ENCODE results near the gene ARHGEF1. TPM values are rescaled to one million over a fixed set of nuclear protein-coding genes. Genes with fewer than 3 reads are reported as not detected.

The ARHGEF1 gene
- total RNA-seq (100 to 1,000 TPM; 956 to 992 TPM), polyA plus RNA-seq (100 to 1,000 TPM; 140 to 325 TPM)

GRCh38 chr19:41882568-41883462 lies at the start of gene ARHGEF1:
TSS of gene ARHGEF1 (plus strand) at chr19:41883184. CDS start at chr19:41888083, 4,899 bp downstream.
- Mint-ChIP-seq H3K9me3 (no peaks in the 10 kb centered on the region), H3K4me1 (peaks cover 29 to 90% (median 52%) of the 10 kb centered on the region in 4 donors), H3K36me3 (peaks cover 23 to 41% of the 10 kb centered on the region in 2 donors), H3K27me3 (no peaks in the 10 kb centered on the region), H3K27ac (peak within 1 kb of the TSS; percentile 95 to 100 (median 98)), H3K4me3 (peak within 1 kb of the TSS; percentile 89 to 99 (median 98))
- ChIA-PET CTCF (ENCODE audit: partially characterized antibody) (interaction anchor here (0.8 to 8.9 kb wide), 6 partner anchors 9 to 1312 kb away, joined by 3 to 142 read pairs (median 4); partner anchors contain the start of genes CD79A and RPS19), POLR2A (ENCODE audit: partially characterized antibody) (interaction anchor here (0.9 to 13.9 kb wide), 10 partner anchors 9 to 337 kb away, joined by 3 to 579 read pairs (median 104); partner anchors contain the start of genes CD79A, ERFL, RABAC1 and RPS19)
- Histone ChIP-seq H3K4me1 (ENCODE audit: insufficient read depth, low read length) (peaks cover 71% of the 10 kb centered on the region), H3K9me3 (ENCODE audit: control insufficient read depth in 1 of 2, low read length in 2 of 2) (no peaks in the 10 kb centered on the region), H3K36me3 (ENCODE audit: insufficient read depth, low read length) (no peaks in the 10 kb centered on the region), H3K27ac (ENCODE audit: low read depth, low read length) (peak within 1 kb of the TSS; percentile 82), H3K27me3 (ENCODE audit: insufficient read depth, low read length) (no peaks in the 10 kb centered on the region), H3K4me3 (ENCODE audit: low read length in 2 of 2) (peak within 1 kb of the TSS; percentile 70 to 94)
- intact Hi-C loops (cut with micrococcal nuclease): no loop called here
- DNase-seq: peak; percentile 55 to 71 (median 62)

- Mint-ChIP-seq H3K27ac (no peak overlapping the region), H3K4me3 (no peak overlapping the region), H3K27me3 (peaks cover 19 to 25% of the 10 kb centered on the region in 2 donors), H3K36me3 (no peaks in the 10 kb centered on the region), H3K9me3 (no peaks in the 10 kb centered on the region), H3K4me1 (peaks cover 0 to 6% (median under 1%) of the 10 kb centered on the region in 4 donors)
- Histone ChIP-seq H3K9me3 (ENCODE audit: control insufficient read depth in 1 of 2, low read length in 2 of 2) (no peaks in the 10 kb centered on the region), H3K36me3 (ENCODE audit: insufficient read depth, low read length) (no peaks in the 10 kb centered on the region), H3K4me1 (ENCODE audit: insufficient read depth, low read length) (no peaks in the 10 kb centered on the region), H3K4me3 (ENCODE audit: low read length in 2 of 2) (no peak overlapping the region), H3K27me3 (ENCODE audit: insufficient read depth, low read length) (peaks cover 14% of the 10 kb centered on the region), H3K27ac (ENCODE audit: low read depth, low read length) (no peak overlapping the region)
- intact Hi-C loops (cut with micrococcal nuclease): no loop called here
- ChIA-PET POLR2A (ENCODE audit: partially characterized antibody) (no interaction called here), CTCF (ENCODE audit: partially characterized antibody) (interaction anchor here (0.7 to 1.4 kb wide), 2 partner anchors 12 to 196 kb away, joined by 3 read pairs; no protein-coding TSS in a partner anchor)
- DNase-seq: no peak
Observed at GRCh38 chr19:41837981-41838708, 44.8 kb upstream of the ARHGEF1 start.

- DNase-seq: no peak
- peaks cover 0 to 2% (median 0%) of the 10 kb centered on the region in 8 donors for H3K9me3 Mint-ChIP-seq
- peaks cover 17 to 25% of the 10 kb centered on the region in 2 donors for H3K27me3 Mint-ChIP-seq
- H3K27ac Mint-ChIP-seq: no peak overlapping the region
- ChIA-PET POLR2A (ENCODE audit: partially characterized antibody) (no interaction called here), CTCF (ENCODE audit: partially characterized antibody) (interaction anchor here (0.7 to 1.4 kb wide), 2 partner anchors 9 to 197 kb away, joined by 3 read pairs; no protein-coding TSS in a partner anchor)
- H3K4me1 Mint-ChIP-seq: peaks cover 0 to 6% (median under 1%) of the 10 kb centered on the region in 4 donors
- Histone ChIP-seq H3K27me3 (ENCODE audit: insufficient read depth, low read length) (peaks cover 14% of the 10 kb centered on the region), H3K9me3 (ENCODE audit: control insufficient read depth in 1 of 2, low read length in 2 of 2) (no peaks in the 10 kb centered on the region), H3K27ac (ENCODE audit: low read depth, low read length) (no peak overlapping the region), H3K36me3 (ENCODE audit: insufficient read depth, low read length) (no peaks in the 10 kb centered on the region), H3K4me1 (ENCODE audit: insufficient read depth, low read length) (no peaks in the 10 kb centered on the region), H3K4me3 (ENCODE audit: low read length in 2 of 2) (no peak overlapping the region)
- intact Hi-C loops (cut with micrococcal nuclease): no loop called here
- H3K36me3 Mint-ChIP-seq: no peaks in the 10 kb centered on the region
- no peak overlapping the region for H3K4me3 Mint-ChIP-seq
Observed at GRCh38 chr19:41839211-41839610, 43.8 kb upstream of the ARHGEF1 start.

GRCh38 chr19:41843371-41843770 lies 39.6 kb upstream of the ARHGEF1 start:
- Histone ChIP-seq H3K27ac (ENCODE audit: low read depth, low read length) (no peak overlapping the region), H3K4me3 (ENCODE audit: low read length in 2 of 2) (no peak overlapping the region), H3K36me3 (ENCODE audit: insufficient read depth, low read length) (no peaks in the 10 kb centered on the region), H3K4me1 (ENCODE audit: insufficient read depth, low read length) (no peaks in the 10 kb centered on the region), H3K9me3 (ENCODE audit: control insufficient read depth in 1 of 2, low read length in 2 of 2) (no peaks in the 10 kb centered on the region), H3K27me3 (ENCODE audit: insufficient read depth, low read length) (peaks cover 4% of the 10 kb centered on the region)
- Mint-ChIP-seq H3K27ac (no peak overlapping the region), H3K27me3 (peaks cover 7 to 11% of the 10 kb centered on the region in 2 donors), H3K4me3 (no peak overlapping the region), H3K36me3 (no peaks in the 10 kb centered on the region), H3K9me3 (peaks cover 0 to 2% (median 0%) of the 10 kb centered on the region in 8 donors), H3K4me1 (no peaks in the 10 kb centered on the region)
- intact Hi-C loops (cut with micrococcal nuclease): no loop called here
- ChIA-PET CTCF (ENCODE audit: partially characterized antibody) (interaction anchor here (1.1 kb wide), 1 partner anchor 21 kb away, joined by 3 read pairs; no protein-coding TSS in a partner anchor), POLR2A (ENCODE audit: partially characterized antibody) (no interaction called here)
- DNase-seq: no peak

GRCh38 chr19:41844601-41845000 lies 38.4 kb upstream of the ARHGEF1 start, which contains the start of gene LYPD4:
TSS of gene LYPD4 (minus strand) at chr19:41844683. CDS start at chr19:41839285, 5,398 bp downstream.
- Mint-ChIP-seq H3K9me3 (peaks cover 0 to 2% (median 0%) of the 10 kb centered on the region in 8 donors), H3K36me3 (no peaks in the 10 kb centered on the region), H3K4me3 (no peak within 1 kb of the TSS), H3K4me1 (no peaks in the 10 kb centered on the region), H3K27me3 (peaks cover 0 to 4% of the 10 kb centered on the region in 2 donors), H3K27ac (peak within 1 kb of the TSS in 1 of 7 donors; percentile 68)
- H3K36me3 ChIP-seq (ENCODE audit: insufficient read depth, low read length): no peaks in the 10 kb centered on the region
- no peaks in the 10 kb centered on the region for H3K9me3 ChIP-seq (ENCODE audit: control insufficient read depth in 1 of 2, low read length in 2 of 2)
- POLR2A ChIA-PET (ENCODE audit: partially characterized antibody): no interaction called here
- intact Hi-C loops (cut with micrococcal nuclease): no loop called here
- CTCF ChIA-PET (ENCODE audit: partially characterized antibody): no interaction called here
- H3K4me1 ChIP-seq (ENCODE audit: insufficient read depth, low read length): no peaks in the 10 kb centered on the region
- H3K4me3 ChIP-seq (ENCODE audit: low read length in 2 of 2): no peak within 1 kb of the TSS
- no peak for DNase-seq
- H3K27ac ChIP-seq (ENCODE audit: low read depth, low read length): no peak within 1 kb of the TSS
- H3K27me3 ChIP-seq (ENCODE audit: insufficient read depth, low read length): no peaks in the 10 kb centered on the region

- no peaks in the 10 kb centered on the region for H3K27me3 ChIP-seq (ENCODE audit: insufficient read depth, low read length)
- H3K27ac ChIP-seq (ENCODE audit: low read depth, low read length): no peak within 1 kb of the TSS
- peak within 1 kb of the TSS in 1 of 7 donors; percentile 68 for H3K27ac Mint-ChIP-seq
- ChIA-PET POLR2A (ENCODE audit: partially characterized antibody) (no interaction called here), CTCF (ENCODE audit: partially characterized antibody) (no interaction called here)
- no peaks in the 10 kb centered on the region for H3K36me3 ChIP-seq (ENCODE audit: insufficient read depth, low read length)
- no peaks in the 10 kb centered on the region for H3K4me1 ChIP-seq (ENCODE audit: insufficient read depth, low read length)
- H3K27me3 Mint-ChIP-seq: peaks cover 0 to 4% of the 10 kb centered on the region in 2 donors
- H3K9me3 ChIP-seq (ENCODE audit: control insufficient read depth in 1 of 2, low read length in 2 of 2): no peaks in the 10 kb centered on the region
- no peak within 1 kb of the TSS for H3K4me3 Mint-ChIP-seq
- no peak for DNase-seq
- no peak within 1 kb of the TSS for H3K4me3 ChIP-seq (ENCODE audit: low read length in 2 of 2)
- intact Hi-C loops (cut with micrococcal nuclease): no loop called here
- no peaks in the 10 kb centered on the region for H3K4me1 Mint-ChIP-seq
- peaks cover 0 to 2% (median 0%) of the 10 kb centered on the region in 8 donors for H3K9me3 Mint-ChIP-seq
- H3K36me3 Mint-ChIP-seq: no peaks in the 10 kb centered on the region
Observed at GRCh38 chr19:41845001-41845050, 38.2 kb upstream of the ARHGEF1 start, which contains the start of gene DMRTC2. TSS of gene DMRTC2 (plus strand) at chr19:41845042. CDS start at chr19:41847429, 2,387 bp downstream.

GRCh38 chr19:41845051-41845590 lies 37.9 kb upstream of the ARHGEF1 start:
- ChIA-PET POLR2A (ENCODE audit: partially characterized antibody) (no interaction called here), CTCF (ENCODE audit: partially characterized antibody) (no interaction called here)
- H3K4me1 Mint-ChIP-seq: no peaks in the 10 kb centered on the region
- H3K27ac ChIP-seq (ENCODE audit: low read depth, low read length): no peak overlapping the region
- no peaks in the 10 kb centered on the region for H3K36me3 Mint-ChIP-seq
- H3K27me3 ChIP-seq (ENCODE audit: insufficient read depth, low read length): no peaks in the 10 kb centered on the region
- H3K9me3 ChIP-seq (ENCODE audit: control insufficient read depth in 1 of 2, low read length in 2 of 2): no peaks in the 10 kb centered on the region
- peaks cover 0 to 2% (median 0%) of the 10 kb centered on the region in 8 donors for H3K9me3 Mint-ChIP-seq
- no peaks in the 10 kb centered on the region for H3K4me1 ChIP-seq (ENCODE audit: insufficient read depth, low read length)
- no peak for DNase-seq
- intact Hi-C loops (cut with micrococcal nuclease): no loop called here
- H3K36me3 ChIP-seq (ENCODE audit: insufficient read depth, low read length): no peaks in the 10 kb centered on the region
- H3K4me3 ChIP-seq (ENCODE audit: low read length in 2 of 2): no peak overlapping the region
- no peak overlapping the region for H3K4me3 Mint-ChIP-seq
- H3K27me3 Mint-ChIP-seq: peaks cover 0 to 4% of the 10 kb centered on the region in 2 donors
- no peak overlapping the region for H3K27ac Mint-ChIP-seq
